Erythroblast (primary cell): ENCODE results near the gene TRPV4.

ENCODE experiments used
- GATA1 ChIP-seq: IDR thresholded peaks from 2 replicates; pipeline ENCODE4 v1.6.1; 2011; ENCODE audit warnings: low read depth, mild to moderate bottlenecking, control low read depth, low read length, moderate library complexity
- POLR2A ChIP-seq: IDR thresholded peaks from 2 replicates; pipeline ENCODE4 v1.6.1; 2011; ENCODE audit warnings: mild to moderate bottlenecking, low read length

DNA sequence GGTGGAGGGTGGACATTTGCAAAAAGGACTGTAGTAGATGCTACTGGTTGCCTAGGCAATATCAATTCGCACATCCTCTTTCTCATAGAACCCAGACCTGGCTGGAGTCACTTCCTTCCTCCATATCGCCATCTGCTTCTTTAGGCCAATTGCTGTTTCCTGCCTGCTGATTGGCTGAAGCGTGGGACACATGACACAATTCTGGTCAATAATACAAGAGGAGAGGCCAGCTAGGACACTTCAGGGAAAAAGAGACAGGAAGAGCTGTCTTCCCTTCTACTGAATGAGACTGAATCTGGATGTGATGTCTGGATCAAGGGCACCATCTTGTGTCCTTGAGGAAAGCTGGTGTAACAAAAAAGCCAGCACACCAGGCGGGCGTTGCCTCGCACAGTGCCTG lies 53.8 kb downstream of the TRPV4 start:
- TF ChIP-seq POLR2A (no peak), GATA1 (no peak)
